Measurements from ENCODE around the gene PRKACA.

Gene PRKACA

GRCh38 chr19:14112809-14113385, 4.7 kb downstream of the PRKACA start:
- H3K4me3 ChIP-seq (ENCODE audit: low read length), result peak overlapping the region; percentile 88

GRCh38 chr19:14112051-14112808, 5.3 kb downstream of the PRKACA start:
- peaks cover 27% of the 10 kb centered on the region for H3K4me1 ChIP-seq (ENCODE audit: low read length)
- peaks cover 10% of the 10 kb centered on the region for H3K79me2 ChIP-seq (ENCODE audit: low read length)
- H3K9ac ChIP-seq (ENCODE audit: low read length), result no peak overlapping the region
- TF ChIP-seq CTCF (IDR thresholded peaks at IDR 0.05; ENCODE audit: low read depth, low read length), result no peak
- no peak for TF ChIP-seq EZH2phosphoT487 (IDR thresholded peaks at IDR 0.05; ENCODE audit: low read depth)
- no peaks in the 10 kb centered on the region for H3K36me3 ChIP-seq (replicated peaks; ENCODE audit: low read depth, low read length)
- no peaks in the 10 kb centered on the region for H3K27me3 ChIP-seq (ENCODE audit: low read depth, low read length)
- no peaks in the 10 kb centered on the region for H3K9me3 ChIP-seq (ENCODE audit: insufficient read depth, low read length)
- H3K4me3 ChIP-seq (ENCODE audit: low read length), result no peak overlapping the region
- H3K27ac ChIP-seq (ENCODE audit: low read length), result no peak overlapping the region
- peak overlapping the region; percentile 87; the same call in 1 of the 2 replicates for H3K4me2 ChIP-seq (ENCODE audit: low read length)
- no peaks in the 10 kb centered on the region for H4K20me1 ChIP-seq (ENCODE audit: insufficient read depth, low read length)
- H2AFZ ChIP-seq (ENCODE audit: low read depth, low read length), result no peak overlapping the region

More at GRCh38 chr19:14112809-14113385, 4.7 kb downstream of the PRKACA start:
- H3K27ac ChIP-seq (ENCODE audit: low read length), result no peak overlapping the region
- peak overlapping the region; percentile 78 for H3K9ac ChIP-seq (ENCODE audit: low read length)
- H3K4me2 ChIP-seq (ENCODE audit: low read length), result peak overlapping the region; percentile 87
- H3K36me3 ChIP-seq (replicated peaks; ENCODE audit: low read depth, low read length), result no peaks in the 10 kb centered on the region
- peaks cover 10% of the 10 kb centered on the region for H3K79me2 ChIP-seq (ENCODE audit: low read length)
- TF ChIP-seq CTCF (IDR thresholded peaks at IDR 0.05; ENCODE audit: low read depth, low read length) (no peak), EZH2phosphoT487 (IDR thresholded peaks at IDR 0.05; ENCODE audit: low read depth) (no peak)
- H2AFZ ChIP-seq (ENCODE audit: low read depth, low read length), result no peak overlapping the region
- H3K27me3 ChIP-seq (ENCODE audit: low read depth, low read length), result no peaks in the 10 kb centered on the region
- H3K4me1 ChIP-seq (ENCODE audit: low read length), result peaks cover 27% of the 10 kb centered on the region
- no peaks in the 10 kb centered on the region for H3K9me3 ChIP-seq (ENCODE audit: insufficient read depth, low read length)
- H4K20me1 ChIP-seq (ENCODE audit: insufficient read depth, low read length), result no peaks in the 10 kb centered on the region

- no peak overlapping the region for H3K4me3 ChIP-seq (ENCODE audit: low read length)
- no peaks in the 10 kb centered on the region for H3K27me3 ChIP-seq (ENCODE audit: low read depth, low read length)
- TF ChIP-seq CTCF (IDR thresholded peaks at IDR 0.05; ENCODE audit: low read depth, low read length) (no peak), EZH2phosphoT487 (IDR thresholded peaks at IDR 0.05; ENCODE audit: low read depth) (no peak)
- H3K9ac ChIP-seq (ENCODE audit: low read length), result no peak overlapping the region
- no peaks in the 10 kb centered on the region for H4K20me1 ChIP-seq (ENCODE audit: insufficient read depth, low read length)
- H3K4me2 ChIP-seq (ENCODE audit: low read length), result no peak overlapping the region
- H2AFZ ChIP-seq (ENCODE audit: low read depth, low read length), result no peak overlapping the region
- no peak overlapping the region for H3K27ac ChIP-seq (ENCODE audit: low read length)
- H3K36me3 ChIP-seq (replicated peaks; ENCODE audit: low read depth, low read length), result no peaks in the 10 kb centered on the region
- H3K79me2 ChIP-seq (ENCODE audit: low read length), result peaks cover 10% of the 10 kb centered on the region; the same call in 1 of the 2 replicates
- H3K4me1 ChIP-seq (ENCODE audit: low read length), result peaks cover 21% of the 10 kb centered on the region
- no peaks in the 10 kb centered on the region for H3K9me3 ChIP-seq (ENCODE audit: insufficient read depth, low read length)
Observed at GRCh38 chr19:14111486-14111885, 6.1 kb downstream of the PRKACA start.

GRCh38 chr19:14110650-14111049, 6.9 kb downstream of the PRKACA start:
- H3K9me3 ChIP-seq (ENCODE audit: insufficient read depth, low read length), result no peaks in the 10 kb centered on the region
- H3K4me2 ChIP-seq (ENCODE audit: low read length), result no peak overlapping the region
- no peak overlapping the region for H3K4me3 ChIP-seq (ENCODE audit: low read length)
- H3K36me3 ChIP-seq (replicated peaks; ENCODE audit: low read depth, low read length), result no peaks in the 10 kb centered on the region
- peaks cover 16% of the 10 kb centered on the region for H3K4me1 ChIP-seq (ENCODE audit: low read length)
- no peak overlapping the region for H2AFZ ChIP-seq (ENCODE audit: low read depth, low read length)
- H3K79me2 ChIP-seq (ENCODE audit: low read length), result peaks cover 10% of the 10 kb centered on the region; the same call in 1 of the 2 replicates
- TF ChIP-seq EZH2phosphoT487 (IDR thresholded peaks at IDR 0.05; ENCODE audit: low read depth) (no peak), CTCF (IDR thresholded peaks at IDR 0.05; ENCODE audit: low read depth, low read length) (no peak)
- no peak overlapping the region for H3K9ac ChIP-seq (ENCODE audit: low read length)
- H3K27me3 ChIP-seq (ENCODE audit: low read depth, low read length), result no peaks in the 10 kb centered on the region
- no peak overlapping the region for H3K27ac ChIP-seq (ENCODE audit: low read length)
- H4K20me1 ChIP-seq (ENCODE audit: insufficient read depth, low read length), result no peaks in the 10 kb centered on the region
